GM19372 (cell line): ENCODE results near the gene HCK.
"Not testable (repeated sequence)": the region's sequence is repeated elsewhere in the genome, so short reads cannot be mapped to it uniquely, and the experiment has no call there.

Experiments
- ATAC-seq: cut with Tn5 transposase; IDR thresholded peaks from one replicate; pipeline ENCODE4 v1.9.1; 2021; ENCODE audit warnings: mild to moderate bottlenecking, low read depth, moderate library complexity; ENCODE audit not compliant: unreplicated experiment

Gene HCK

GRCh38 chr20:32028647-32029372 is 23.2 kb upstream of the HCK start:
- no peak for ATAC-seq

- no peak for ATAC-seq
Observed at GRCh38 chr20:32029561-32029960, 22.5 kb upstream of the HCK start.

DNA sequence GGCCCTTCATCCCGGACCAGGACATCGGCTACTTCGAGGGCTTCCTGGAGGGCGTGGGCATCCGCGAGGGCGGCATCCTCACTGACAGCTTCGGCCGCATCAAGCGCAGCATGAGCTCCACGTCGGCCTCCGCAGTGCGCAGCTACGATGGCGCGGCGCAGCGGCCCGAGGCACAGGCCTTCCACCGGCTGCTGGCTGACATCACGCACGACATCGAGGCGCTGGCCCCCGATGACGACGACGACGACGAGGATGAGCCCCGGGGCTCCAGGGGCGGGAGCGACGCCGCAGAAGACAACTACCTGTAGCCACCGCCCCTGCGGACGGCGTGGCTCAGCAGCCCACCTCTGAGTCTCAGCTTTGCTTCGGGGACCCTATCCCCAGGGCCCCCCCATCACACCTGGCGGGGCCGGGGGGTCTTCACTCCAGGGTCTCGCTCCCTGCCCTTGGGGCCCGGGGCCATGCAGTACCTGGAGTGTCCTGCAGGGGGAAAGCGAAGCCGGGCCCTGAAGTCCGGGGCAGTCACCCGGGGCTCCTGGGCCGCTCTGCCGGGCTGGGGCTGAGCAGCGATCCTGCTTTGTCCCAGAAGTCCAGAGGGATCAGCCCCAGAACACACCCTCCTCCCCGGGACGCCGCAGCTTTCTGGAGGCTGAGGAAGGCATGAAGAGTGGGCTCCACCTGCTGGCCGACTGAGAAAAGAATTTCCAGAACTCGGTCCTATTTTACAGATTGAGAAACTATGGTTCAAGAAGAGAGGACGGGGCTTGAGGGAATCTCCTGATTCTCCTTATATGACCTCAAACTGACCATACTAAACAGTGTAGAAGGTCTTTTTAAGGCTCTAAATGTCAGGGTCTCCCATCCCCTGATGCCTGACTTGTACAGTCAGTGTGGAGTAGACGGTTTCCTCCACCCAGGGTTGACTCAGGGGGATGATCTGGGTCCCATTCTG is 20.8 kb upstream of the HCK start:
- no peak for ATAC-seq

DNA sequence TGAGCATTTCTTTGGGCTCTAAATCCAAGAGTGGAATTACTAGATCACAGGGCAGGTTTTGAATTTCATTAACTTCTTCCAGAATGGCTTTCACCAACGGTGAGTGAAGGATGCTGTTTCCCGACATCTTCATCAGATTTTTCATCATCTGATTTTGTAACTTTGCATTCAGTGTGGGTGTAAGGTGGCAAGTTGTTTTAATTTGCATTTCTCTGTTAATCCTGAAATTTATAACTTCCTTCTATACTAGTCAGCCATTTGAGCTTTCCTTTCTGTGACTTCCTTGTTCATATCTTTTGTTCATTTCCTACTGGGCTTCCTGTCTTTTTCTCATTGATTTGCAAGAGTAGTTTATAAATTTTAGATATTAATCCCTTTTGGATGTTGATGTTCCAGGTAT is 18.7 kb upstream of the HCK start:
- ATAC-seq, result no peak

DNA sequence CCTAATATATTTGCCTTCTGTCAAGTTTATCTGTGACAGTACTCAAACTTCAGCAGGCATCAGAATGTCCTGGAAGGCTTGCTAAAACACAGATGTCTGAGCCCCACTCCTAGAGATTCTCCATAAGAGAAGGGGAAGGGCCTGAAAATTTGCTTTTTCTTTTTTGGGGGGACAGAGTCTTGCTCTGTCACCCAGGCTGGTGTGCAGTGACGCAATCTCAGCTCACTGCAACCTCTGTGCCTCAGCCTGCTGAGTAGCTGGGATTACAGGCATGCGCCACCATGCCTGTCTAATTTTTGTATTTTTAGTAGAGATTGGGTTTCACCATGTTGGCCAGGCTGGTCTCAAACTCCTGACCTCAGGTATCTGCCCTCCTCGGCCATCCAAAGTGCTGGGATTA is 18.3 kb upstream of the HCK start:
- ATAC-seq, result not testable (repeated sequence)

DNA sequence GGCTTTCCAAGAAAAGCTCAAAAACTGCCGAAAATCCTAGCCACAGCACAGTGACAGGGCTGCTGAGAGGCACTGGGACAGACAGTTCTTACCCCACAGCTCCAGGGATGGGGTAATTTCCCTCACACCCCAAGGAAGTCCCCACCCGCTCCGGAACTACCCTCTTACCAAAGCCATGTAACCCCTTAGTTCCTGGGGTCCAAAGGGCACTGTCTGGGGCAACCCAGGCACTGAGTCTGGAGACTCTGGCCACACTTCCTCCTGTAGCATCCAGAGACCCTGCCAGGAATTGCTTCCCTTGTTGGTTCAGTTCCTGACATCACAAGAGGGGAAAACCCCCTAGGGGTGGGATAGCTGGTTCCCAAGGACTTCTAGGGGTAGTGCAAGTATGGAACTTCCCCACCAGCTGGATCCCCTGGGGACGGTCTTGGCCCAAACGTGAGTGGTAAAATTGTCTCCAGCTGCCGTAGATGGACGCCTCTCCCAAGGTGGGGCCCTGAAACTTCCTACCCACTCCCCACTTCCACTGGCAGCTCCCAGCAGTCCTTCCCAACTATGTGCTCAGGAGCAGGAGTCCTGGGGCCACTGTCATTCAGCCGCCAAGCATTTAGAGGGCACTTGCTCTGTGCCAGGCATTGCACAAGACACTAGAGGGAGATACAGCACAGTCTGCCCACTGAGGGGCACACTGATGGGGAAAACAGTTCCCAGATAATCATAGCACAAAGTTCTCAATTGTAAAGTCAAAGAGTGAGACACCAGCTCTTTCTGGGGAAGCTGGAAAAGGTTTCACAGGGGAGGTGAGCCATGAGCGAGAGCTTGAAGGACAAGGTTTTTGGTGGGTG is 17.2 kb upstream of the HCK start:
- no peak for ATAC-seq

- no peak for ATAC-seq
Observed at GRCh38 chr20:32035426-32035779, 16.6 kb upstream of the HCK start.

DNA sequence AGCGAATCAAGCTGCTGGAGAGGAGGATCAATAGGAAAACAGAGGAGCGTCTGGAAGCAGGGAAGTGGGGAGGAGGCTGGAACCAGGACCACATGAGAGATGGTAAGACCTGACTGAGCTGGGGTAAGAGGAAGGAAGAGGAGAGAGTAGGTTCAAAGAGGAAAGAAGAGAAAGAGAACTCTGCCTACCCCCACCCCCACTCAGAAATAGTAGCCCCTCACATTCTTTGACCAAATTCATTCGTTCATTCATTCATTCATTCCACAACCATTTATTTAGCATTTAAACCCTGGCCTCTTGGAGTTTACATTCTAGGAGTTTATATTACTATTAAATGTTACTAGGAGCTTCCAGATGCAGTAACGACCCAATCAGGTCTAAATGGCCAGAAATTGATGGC is 15.8 kb upstream of the HCK start:
- no peak for ATAC-seq

DNA sequence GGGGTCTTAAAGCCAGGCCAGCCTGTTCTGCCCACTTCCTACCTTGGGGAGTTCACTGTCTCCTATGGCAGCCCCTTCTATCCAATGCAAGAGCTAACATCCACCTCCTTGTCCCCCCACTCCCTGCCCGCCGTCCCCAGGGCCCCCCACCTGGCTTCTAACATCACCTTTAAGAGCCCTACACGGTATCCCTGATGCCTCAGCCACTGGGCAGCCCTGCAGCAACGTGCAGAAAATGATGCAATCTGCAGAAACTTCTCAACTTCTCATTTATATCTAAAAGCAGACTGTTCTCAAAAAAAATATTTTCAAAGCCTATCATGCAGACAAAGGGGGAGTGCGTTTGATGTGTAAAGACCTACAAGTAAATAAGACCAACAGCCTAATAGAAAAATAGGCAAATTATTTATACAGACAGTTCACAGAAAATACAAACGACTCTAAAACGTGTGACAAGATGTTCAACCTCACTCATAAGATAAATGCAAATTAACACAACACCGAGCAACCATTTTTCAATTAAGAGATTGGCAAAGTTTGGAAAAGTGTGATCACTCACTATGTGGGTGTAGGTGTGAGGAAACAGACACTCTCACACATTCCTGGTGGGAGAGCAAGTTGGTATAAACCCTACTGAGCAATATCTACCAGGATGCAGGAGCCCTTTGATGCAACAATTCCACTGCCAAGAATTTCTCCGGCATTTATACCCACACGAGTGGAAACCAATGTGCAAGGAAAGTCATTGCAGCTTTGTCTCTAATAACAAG is 15.1 kb upstream of the HCK start:
- ATAC-seq, result no peak

DNA sequence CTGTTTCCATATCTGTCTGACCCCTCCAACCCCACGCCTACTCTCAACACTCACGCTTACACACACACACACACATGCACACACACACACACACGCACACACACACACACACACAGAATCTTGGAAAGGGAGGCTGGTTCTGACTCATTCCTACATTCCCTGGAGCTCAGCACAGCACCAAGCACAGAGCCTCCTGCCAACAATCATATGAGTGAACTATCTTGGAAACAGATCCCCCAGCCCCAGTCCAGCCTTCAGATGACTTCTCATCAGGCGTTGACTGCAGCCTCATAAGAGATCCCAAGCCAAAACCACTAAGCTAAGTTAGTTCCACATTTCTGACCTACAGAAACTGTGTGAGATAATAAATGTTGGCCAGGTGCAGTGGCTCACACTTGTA is 14.1 kb upstream of the HCK start:
- no peak for ATAC-seq

DNA sequence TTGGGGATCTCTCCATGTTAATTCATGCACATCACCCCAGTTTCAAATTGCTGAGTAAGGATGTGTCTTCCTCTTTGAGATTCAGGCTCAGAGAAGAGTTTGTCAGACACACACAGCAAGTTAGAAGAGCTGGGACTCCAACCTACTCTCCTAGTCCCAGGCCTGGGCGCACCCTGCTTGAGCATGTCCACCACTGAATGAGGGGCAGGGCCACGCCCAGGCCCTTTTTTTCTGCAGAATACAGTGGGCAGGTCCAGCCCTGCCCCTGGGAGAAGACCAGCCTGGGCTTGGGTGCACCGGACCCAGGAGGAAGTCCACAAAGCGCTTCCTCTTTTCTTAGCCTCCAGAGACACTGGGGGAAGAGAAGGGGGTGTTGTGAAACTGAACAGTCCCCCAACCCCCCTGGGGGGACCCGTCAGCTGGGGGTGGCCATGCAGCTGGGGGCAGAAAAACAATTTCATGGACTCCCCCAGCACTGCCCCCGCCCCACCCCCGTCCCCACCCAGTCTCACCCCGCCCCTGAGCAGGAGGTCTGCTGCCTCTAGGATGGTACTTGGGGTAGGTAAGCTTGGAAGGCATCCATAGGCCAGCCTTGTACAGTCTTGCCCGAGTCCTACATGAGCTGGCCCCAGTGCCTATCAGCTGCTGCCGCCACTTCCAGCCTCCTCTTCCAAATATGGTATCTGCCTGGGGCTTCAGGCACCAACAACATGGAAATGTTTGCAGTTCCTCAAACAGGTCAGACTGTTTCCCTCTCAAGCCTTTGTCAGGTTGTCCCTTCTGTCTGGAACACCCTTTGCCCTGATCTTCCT is 11.7 kb upstream of the HCK start:
- ATAC-seq, result no peak

GRCh38 chr20:32045999-32046398 is 6.0 kb upstream of the HCK start:
- ATAC-seq, result no peak

- no peak for ATAC-seq
Observed at GRCh38 chr20:32050324-32050841, 1.7 kb upstream of the HCK start.

DNA sequence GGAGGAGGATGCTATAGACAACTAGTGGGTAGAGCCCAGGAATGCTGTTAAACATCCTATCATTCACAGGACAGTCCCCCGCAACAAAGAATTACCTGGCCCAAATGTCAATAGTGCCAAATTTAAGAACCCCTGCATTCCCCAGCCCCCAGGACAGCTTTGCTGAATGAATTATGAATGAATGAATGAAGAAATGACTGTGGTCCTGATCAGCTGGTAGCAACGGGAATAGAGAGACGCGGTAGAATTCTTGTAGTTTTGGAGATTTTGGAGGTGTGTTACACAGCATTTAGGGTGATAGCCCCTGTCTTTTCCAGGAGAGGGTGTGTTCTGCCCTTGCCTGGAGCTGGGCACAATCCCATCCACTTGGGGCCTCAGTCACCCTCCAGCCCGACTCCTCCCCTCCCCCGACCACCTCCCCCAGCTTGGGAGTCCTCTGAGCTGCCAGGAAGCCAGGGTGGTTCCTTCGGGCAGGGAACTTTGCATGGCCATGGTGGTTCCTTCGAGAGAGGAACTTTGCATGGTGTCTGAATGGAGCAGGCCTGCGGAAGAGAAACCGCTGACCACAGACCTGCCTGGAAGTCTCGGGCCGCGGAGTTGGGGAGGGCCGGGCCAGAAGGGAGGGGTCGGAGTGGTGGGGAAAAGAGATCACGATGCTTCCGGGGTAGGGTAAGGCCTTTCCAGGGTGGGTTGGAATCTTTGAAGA is 1.0 kb upstream of the HCK start:
- ATAC-seq, result no peak

DNA sequence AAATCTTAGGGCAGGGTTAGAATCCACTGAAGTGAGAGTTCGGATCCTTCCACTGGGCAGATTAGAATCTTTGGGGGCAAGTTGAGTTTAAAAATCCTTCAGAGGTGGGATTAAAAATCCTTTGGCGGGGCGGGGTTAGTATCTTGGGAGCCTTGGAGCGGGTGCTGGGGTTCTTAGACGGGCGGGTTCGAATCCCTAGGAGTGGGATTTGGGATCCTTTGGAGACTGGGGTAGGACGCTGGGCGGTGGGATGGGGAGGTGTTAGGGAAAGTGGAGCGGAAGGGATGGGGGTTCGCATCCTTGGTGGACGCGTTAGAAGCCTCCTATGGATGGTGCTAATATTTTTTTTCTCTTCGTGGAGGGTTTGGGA is 337 bp upstream of the HCK start:
- no peak for ATAC-seq

DNA sequence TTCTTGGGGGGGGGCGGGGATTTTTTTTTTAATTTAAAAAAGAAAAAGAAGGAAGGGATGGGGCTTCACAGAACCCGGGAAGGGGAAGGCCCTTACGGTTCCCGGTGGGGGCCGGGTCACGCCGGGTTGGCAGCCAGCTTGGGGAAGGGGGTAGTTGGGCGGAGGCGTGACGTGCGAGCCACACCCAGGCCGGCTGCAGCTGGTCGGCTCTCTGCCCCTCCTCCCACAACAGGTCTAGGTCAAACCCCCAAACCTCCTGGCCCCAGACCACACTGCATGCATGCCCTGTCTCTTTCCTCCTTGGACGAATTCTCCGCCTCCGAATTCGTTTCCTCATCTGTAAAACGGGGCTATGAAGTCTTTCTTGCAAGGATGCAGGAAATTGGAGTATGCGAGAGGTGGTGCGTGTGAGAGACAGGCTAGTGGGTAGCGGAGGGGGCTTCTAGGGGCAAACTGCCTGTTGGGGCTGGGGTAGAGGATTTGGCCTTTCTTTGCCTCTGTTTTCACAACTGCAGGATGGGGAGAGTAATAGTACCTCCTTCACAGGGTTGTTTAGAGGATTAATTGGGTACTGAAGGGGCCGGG is 828 bp downstream of the HCK start:
- ATAC-seq, result no peak

GRCh38 chr20:32053648-32054047 is 1.6 kb downstream of the HCK start:
- ATAC-seq, result no peak

- ATAC-seq, result no peak
Observed at GRCh38 chr20:32056708-32057483, 4.9 kb downstream of the HCK start.
